Stimulated activated naive CD4-positive, alpha-beta T cell treated with Interleukin-2 at 50 U/mL for 16 hours (primary cell): ENCODE results near the gene NEK5.
A peak's percentile ranks its signal among the peaks of the same experiment; 100 is the strongest.
"Not testable (repeated sequence)": the region's sequence is repeated elsewhere in the genome, so short reads cannot be mapped to it uniquely, and the experiment has no call there.

Experiments used
- DNase-seq: peaks from one replicate; lab custom pipeline; 2025; lab: John Stamatoyannopoulos, UW

NEK5 gene

DNA sequence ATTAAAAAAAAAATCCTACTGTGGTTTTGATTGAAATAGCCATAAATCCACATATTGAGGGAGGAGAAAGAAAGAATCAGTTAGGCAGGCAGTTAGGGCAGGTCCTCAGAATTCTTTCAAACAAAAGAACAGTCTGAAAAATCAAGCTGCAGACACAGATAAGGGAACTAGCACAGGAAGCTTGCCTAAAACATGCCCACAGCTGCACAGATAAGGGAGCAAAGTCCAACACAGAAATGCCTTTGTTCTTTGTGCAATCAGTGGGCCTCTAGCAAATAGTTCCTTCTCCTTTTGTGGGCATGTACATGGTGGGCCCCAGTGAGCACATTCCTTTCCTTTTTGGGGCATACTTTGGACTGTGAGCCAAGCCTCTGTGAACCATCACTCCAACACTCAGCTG lies 61.6 kb downstream of the NEK5 start:
- no peak for DNase-seq

DNA sequence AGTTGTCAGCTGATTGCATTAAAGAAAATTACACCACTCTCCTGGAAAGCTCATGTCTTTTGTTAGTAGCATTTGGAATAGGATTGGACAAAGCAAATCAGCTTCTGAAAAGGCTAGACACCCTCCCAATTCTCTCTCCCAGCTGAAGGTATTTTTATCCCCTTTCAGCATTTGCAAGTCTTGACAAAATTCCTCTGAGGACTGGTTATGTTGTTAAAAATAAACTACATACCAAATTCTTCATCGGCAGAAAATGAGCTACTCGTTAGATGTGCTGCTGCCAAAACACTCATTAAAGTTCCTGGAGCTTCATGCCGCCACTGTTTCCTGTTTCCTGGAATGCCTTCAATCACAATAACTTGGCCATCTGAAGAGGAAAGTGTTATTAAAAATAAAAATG lies 67.3 kb downstream of the NEK5 start:
- DNase-seq, result no peak

DNA sequence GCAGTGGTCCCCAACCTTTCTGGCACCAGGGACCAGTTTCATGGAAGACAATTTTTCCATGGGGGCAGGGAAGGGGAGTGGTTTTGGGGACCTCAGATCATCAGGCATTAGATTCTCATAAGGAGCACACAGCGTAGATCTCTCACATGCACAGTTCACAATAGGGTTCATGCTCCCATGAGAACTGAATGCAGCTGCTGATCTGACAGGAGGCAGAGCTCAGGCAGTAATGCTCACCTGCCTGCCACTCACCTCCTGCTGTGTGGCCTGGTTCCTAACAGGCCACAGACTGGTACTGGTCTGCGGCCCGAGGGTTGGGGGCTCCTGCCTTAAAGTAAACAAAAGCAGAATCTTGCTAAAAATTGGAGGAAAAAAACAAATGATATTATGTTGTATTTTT lies 67.8 kb downstream of the NEK5 start:
- not testable (repeated sequence) for DNase-seq

DNA sequence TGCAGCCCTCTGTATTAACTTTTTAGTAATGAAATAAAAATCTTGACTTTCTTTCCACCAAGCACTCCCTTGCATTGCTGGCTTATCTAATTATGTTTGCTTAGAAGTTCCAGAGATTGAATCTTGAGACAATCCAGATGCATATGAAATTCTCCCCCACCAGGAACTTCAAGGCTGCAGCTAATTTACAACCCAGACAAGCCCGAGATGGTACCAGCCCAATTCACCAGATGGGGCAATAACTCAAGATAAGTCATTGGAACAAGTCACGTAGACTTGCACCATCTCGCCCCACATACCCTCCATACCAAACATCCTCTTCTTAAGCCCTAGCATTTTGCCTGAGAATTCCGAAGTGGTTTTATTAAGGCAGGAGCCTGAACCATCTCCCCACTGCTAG lies 75.4 kb downstream of the NEK5 start:
- no peak for DNase-seq

DNA sequence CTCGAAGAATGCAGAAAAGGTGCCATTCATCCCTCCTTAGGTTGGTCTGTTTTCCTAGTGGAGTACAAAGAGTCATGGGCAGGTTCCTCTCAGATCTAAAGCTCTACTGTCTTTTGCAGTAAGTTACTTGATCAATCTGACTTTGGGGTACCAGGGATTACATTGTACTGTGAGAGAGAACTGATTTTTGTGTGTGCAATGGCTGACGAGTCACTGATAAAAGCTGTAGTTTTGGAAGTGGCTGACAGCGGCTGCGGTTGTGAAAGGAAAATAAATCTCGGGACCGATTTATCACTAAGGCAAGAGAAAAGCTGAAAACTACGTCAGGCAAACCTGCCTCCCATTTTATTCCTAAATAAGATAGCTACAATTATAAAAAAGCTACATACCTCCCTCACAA lies 77.5 kb downstream of the NEK5 start:
- no peak for DNase-seq

DNA sequence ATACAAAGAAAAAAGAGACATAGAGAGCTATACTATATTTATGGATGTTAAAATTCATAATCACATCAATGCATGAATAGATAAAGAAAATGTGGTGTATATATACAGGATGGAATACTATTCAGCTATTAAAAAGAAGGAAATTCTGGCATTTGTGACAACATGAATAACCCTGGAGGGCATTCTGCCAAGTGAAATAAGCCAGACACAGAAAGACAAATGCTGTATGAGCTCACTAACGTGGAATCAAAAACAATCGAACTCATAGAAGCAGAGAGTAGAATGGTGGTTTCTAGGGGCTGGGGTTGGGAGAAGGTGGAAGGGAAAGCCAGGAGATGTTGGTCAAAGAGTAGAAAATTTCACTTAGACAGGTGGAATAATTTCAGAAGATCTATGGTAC lies 80.4 kb downstream of the NEK5 start:
- DNase-seq, result no peak

DNA sequence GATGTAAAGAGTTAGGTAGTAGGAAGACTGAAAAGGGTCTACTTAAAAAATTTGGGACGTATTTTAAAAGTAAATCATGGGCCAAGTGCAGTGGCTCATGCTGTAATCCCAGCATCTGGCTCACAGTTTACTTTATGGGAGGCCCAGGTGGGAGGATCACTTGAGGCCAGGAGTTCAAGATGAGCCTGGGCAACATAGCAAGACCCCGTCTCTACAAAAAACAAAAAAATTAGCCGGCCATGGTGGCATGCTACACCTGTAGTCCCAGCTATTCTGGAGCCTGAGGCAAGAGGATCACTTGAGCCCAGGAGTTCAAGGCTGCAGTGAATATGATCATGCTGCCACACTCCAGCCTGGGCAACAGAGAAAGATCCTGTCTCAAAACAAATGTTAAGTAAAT lies 81.4 kb downstream of the NEK5 start:
- DNase-seq, result no peak

DNA sequence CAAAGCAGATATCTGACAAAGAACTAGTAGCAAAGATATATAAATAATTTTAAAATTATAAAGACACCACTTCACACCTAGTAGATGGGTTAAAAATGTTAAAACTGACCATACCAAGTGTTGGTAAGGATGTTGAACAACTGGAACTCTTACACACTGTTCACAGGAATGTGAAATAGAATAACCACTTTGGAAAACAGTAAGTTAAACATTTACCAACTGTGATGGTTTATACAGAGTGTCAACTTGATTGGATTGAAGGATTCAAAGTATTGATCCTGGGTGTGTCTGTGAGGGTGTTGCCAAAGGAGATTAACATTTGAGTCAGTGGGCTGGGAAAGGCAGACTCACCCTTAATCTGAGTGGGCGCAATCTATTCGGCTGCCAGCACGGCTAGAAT lies 85.2 kb downstream of the NEK5 start:
- DNase-seq, result no peak

DNA sequence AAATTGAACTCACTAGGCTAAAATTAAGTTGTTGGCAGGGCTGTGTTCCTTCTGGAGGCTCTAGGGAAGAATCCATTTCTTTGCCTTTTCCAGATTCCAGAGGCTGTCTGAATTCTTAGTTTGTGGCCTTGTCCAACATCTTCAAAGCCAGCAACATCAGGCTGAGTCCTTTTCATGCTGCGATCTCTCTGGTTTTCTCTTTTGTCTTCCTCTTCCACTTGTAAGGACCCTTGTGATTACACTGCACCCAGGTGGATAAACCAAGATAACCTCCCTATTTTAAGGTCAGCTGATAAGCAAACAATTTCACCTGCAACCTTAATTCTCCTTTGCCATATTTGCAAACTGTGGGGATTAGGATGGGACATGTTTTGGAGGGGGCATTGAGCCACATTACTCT lies 92.8 kb downstream of the NEK5 start:
- no peak for DNase-seq

DNA sequence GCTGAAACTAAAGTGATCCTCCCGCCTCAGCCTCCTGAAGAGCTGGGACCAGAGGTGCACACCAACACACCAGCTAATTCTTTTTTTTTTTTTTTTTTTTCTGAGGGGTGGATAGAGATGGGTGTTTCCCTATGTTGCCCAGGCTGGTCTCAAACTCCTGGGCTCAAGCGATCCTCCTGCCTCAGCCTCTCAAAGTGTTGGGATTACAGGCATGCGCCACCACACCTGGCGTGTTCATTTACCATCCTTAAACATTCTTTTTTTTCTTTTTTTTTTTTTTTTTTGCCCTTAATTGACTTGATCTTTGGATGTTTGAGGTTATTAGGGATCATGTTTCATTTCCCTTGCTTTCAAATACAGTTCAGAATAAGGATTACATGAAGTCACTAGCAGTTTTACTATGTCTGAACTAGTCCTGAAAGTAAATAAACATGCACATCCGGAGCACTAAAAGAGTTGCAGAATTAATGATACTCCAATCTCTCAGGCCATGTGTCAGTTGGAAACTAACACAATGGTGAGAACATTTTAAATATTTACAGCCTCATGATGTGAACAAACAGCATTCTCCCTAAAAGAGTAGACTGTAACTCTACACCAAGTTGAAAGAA lies 94.2 kb downstream of the NEK5 start:
- no peak for DNase-seq

DNA sequence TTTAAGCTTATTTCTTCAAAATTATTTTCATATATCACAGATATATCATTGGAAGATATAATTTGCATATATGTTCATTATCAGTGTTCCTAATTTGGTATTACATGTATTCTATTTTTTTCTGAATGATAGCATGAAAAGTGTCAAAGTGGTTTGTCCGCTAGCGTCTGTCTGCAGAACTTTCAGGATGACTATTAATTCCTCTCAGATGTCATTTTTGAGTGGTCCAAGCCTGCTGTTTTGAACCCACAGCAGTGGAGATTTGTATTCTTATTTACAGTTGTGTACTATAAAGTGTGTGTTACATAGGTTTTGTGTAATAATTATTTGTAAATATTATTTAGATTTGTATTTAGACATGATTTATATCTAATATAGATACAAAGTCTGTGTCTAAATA lies 95.8 kb downstream of the NEK5 start:
- DNase-seq, result no peak

DNA sequence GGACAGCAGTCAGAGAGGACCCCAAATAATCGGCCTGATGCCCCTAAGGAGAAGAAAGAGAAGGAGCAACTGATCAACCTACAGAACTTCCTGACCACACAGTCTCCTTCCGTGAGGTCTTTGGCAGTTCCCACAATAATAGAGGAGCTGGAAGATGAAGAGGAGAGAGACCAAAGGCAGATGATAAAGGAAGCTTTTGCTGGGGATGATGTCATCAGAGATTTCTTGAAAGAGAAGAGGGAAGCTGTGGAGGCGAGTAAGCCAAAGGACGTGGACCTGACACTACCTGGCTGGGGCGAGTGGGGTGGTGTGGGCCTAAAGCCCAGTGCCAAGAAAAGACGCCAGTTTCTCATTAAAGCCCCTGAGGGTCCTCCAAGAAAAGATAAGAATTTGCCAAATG lies 98.5 kb downstream of the NEK5 start:
- DNase-seq, result not testable (repeated sequence)

DNA sequence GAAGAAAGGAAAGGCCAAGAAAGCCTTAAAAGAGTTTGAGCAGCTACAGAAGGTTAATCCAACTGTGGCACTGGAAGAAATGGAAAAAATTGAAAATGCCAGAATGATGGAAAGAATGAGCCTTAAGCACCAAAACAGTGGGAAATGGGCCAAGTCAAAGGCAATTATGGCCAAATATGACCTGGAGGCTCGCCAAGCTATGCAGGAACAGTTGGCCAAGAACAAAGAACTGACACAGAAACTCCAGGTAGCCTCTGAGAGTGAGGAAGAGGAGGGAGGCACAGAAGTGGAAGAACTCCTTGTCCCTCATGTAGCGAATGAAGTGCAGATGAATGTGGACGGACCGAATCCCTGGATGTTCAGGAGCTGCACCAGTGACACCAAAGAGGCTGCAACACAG lies 99.3 kb downstream of the NEK5 start:
- no peak for DNase-seq

DNA sequence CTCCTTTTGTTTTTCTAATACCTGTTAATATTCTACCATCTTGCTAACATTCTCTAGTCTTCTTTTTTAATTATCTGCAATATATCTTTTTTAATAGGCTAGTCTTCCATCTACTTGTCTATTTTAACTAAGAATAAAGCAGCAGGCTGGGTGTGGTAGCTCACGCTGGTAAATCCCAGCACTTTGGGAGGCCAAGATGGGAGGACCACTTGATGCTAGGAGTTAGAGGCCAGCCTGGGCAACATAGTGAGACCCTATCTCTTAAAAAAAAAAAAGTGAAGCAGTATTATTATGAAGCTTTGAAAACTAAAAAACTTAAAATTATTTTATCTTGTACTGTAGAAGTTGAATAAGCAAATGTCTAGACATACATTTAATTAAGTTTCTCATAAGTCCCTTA lies 101.0 kb downstream of the NEK5 start:
- no peak for DNase-seq

DNA sequence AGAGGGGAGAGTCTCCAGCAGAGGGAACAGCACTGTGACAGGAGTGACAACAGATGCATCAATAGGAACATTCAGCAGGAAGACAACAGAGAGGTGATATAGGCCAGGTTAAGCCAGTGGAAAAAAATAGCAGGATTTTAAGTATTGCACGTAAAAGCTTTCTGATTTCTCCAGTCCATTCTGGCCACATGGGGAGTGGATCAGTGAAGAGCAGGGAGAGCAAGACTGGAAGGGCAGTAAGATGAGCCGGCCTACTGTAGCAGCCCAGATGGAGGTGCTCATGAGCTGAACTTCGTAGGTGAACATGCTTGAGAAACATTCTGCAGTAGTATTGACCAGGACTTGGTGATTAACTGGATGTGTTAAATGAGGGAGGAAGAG lies 102.6 kb downstream of the NEK5 start:
- DNase-seq, result no peak

DNA sequence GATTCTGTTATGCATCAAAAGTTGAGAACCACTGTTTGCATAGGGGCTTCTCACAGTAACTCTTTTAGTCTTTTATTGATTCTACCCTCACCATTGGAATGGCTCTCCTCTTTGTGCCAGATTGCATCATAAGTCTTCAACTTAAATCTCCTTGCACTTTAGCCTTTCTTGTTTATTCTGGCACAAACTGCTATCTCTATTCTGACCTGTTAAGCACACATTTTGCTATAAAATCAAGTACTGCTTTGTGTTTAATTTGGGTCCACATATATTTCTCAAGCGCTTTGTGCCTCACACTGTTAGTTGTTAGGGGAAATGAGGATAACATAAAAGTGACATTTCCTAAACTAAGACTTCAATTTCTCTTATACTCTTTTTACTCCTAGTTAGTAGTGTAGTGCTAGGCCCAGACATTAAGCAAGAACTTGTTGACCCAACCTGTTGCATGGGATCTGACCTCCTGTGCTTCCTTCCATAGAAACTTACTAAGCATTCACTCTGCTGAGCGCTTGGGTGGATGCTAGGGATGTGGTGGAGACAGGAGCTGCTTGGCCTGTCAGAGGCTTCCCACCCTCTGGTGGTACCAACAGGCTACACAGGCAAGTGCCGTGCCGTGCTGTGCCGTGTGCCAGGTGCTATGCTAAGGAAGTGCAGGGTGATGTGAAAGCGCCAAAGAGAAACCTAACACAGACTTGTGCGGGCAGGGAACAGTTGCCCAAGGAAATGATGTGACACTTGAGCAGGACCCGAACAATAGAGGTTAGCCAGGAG lies 103.2 kb downstream of the NEK5 start:
- no peak for DNase-seq

DNA sequence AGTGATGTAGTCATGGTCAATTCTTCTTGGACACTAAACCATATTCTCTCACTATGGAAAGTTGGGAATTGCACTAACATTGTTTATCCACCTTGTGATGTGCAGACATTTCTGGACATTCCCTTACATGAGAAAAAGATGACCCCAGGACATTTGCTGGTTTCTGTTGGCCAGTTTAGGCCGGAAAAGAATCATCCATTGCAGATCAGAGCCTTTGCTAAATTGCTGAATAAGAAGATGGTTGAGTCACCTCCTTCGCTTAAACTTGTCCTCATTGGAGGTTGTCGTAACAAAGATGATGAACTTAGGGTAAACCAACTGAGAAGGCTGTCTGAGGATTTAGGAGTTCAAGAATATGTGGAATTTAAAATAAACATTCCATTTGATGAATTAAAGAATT lies 104.4 kb downstream of the NEK5 start, which contains the start of gene UTP14C:
UTP14C (plus strand) TSS at position 211 of the 400 bp plus-strand sequence. CDS start 4,114 bp downstream, outside the sequence.
- no peak for DNase-seq

DNA sequence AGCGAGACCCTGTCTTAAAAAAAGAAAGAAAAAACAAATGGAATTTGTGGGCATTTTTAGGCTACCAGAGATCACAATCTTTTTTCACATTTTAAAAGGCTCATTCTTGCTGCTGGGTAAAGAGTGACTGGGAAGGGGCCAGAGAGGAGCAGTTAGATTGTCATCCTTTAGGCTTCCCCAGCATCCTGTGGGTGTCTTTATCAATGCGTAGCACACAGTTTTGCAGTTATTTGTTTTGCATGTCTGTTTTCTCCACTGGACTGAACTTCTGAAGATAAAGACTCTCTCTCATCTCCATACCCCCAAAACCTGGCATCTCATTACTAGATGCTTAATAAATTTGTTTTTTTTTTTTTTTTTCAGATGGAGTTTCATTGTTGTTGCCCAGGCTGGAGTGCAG lies 106.5 kb downstream of the NEK5 start:
- no peak for DNase-seq

DNA sequence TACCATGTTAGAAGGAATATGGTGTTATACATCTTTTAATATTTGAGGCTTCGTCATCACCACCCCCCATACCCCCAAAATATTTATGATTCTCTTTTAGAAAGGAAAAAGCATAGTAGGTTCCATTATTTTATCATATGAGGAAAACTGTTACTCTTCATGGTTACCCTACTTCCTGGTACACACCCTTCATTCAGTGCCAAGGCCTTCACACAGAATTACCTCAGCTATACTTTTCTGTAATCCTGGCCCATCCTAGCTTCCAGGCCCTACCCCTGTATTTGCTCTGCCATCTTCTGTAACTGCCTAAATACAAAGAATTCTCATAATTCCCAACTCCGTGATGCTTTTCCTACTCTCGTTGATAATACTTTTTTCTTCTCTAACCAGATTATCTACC lies 108.7 kb downstream of the NEK5 start:
- no peak for DNase-seq

DNA sequence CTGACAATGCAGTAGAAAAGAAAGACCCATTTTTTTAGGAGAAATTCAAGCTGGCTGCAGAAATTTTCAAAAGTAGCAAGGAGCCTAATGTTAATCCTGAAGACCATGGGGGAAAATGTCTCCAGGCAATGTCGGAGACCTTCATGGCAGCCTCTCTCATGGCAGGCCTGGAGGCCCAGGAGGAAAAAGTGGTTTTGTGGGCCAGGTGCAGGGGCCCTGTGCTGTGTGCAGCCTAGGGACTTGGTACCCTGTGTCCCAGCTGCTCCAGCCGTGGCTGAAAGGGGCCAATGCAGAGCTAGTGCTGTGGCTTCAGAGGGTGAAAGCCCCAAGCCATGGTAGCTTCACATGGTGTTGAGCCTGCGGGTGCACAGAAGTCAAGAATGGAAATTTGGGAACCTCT lies 112.6 kb downstream of the NEK5 start:
- DNase-seq, result no peak

DNA sequence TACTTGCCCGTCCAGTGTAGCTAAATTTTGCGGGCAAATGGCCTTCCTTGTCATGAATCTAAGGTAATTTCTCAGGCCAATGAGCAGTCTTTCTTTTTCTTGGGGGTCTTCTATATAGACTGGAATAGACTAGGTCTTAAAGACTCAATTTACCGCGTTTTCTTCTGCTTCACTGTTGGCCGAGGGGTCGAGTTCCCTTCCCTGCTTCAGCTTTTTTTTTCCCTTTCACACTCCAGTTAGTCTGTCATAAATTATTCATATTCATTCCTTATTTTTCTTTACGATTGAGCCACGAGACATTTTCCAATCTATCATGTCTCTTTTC lies 116.4 kb downstream of the NEK5 start:
- no peak for DNase-seq

DNA sequence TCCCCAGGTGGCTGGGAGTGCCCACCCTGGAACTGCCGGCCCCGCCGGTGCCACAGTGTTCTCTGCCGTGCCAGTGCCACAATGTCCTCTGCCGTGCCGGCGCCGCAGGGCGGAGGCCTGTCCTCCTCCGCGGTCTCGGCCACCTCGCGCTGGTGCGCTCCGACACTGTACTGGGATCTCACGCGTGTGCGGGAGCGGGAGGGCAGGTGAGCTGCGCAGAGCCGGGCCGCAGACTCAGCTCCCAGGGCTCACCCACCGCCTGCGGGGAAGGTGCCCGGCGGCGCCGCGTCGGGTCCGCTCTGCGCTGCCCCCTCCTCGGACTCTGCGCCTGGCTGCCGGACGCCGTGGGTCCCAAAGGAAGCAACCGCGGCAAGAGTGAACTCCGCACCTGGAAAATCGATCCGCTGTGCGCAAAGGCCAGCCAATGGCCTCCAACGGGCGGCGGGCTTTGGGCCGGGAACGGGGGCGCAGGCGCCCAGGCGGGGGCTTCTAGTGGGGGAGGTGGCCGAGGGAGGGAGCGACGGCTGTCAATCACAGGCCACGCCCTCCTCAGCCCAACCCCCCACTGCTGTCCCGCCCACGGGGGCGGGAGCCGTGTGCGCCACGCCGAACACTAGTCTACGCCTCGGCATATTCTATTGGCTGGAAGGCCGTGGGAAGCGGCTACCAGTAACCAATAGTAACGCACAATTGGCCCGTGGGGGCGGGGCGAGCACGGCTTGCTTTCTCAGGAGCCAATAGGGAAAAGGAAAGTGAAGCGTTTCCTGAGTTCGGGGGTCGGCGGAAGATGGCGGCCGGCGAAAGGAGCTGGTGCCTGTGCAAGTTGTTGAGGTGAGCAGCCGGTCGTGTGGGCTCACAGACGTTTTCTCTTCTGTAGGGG lies 117.0 kb downstream of the NEK5 start, which contains the start of gene ALG11:
ALG11 (plus strand) TSS at position 767 of the 880 bp plus-strand sequence; CDS start at position 788, 21 bp downstream.
- DNase-seq, result peak; percentile 98
